ENCODE data around the gene SIDT1.

DNA sequence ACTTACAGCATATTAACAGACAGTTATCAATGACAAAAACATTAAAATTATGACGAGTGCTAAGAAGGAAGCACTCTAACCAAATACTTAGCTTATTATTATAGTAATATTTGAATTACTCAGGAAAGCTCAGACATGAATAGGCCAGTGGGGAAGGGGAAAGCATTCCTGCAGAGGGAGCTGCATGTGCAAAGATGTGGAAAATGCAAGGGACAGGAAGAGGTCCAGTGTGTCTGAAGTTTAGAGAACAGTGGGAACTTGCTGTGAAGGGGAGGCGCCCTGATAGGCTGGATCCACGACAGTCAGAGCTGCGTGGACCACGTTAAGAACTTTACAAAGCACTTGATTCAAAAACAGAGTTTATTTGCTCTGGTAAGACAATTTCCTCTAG lies 16.2 kb upstream of the SIDT1 start:
- TF ChIP-seq, protein P1, sequence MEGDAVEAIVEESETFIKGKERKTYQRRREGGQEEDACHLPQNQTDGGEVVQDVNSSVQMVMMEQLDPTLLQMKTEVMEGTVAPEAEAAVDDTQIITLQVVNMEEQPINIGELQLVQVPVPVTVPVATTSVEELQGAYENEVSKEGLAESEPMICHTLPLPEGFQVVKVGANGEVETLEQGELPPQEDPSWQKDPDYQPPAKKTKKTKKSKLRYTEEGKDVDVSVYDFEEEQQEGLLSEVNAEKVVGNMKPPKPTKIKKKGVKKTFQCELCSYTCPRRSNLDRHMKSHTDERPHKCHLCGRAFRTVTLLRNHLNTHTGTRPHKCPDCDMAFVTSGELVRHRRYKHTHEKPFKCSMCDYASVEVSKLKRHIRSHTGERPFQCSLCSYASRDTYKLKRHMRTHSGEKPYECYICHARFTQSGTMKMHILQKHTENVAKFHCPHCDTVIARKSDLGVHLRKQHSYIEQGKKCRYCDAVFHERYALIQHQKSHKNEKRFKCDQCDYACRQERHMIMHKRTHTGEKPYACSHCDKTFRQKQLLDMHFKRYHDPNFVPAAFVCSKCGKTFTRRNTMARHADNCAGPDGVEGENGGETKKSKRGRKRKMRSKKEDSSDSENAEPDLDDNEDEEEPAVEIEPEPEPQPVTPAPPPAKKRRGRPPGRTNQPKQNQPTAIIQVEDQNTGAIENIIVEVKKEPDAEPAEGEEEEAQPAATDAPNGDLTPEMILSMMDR (IDR thresholded peaks at IDR 0.05; ENCODE audit: low read depth, low read length) = no peak
- TF ChIP-seq EZH2phosphoT487 (IDR thresholded peaks at IDR 0.05; ENCODE audit: low read depth) = no peak
